SH-SY5Y (cell line): ENCODE data around the gene TLR9.
A peak's percentile ranks its signal among the peaks of the same experiment; 100 is the strongest.

ENCODE experiments used
- GATA2 ChIP-seq: IDR thresholded peaks from 2 replicates; pipeline ENCODE4 v1.6.1; 2011; ENCODE audit warnings: mild to moderate bottlenecking, low read depth, low read length
- GATA3 ChIP-seq: IDR thresholded peaks from 2 replicates; pipeline ENCODE4 v1.6.1; 2011; ENCODE audit warnings: low read depth, mild to moderate bottlenecking, low read length, moderate library complexity

The TLR9 gene

DNA sequence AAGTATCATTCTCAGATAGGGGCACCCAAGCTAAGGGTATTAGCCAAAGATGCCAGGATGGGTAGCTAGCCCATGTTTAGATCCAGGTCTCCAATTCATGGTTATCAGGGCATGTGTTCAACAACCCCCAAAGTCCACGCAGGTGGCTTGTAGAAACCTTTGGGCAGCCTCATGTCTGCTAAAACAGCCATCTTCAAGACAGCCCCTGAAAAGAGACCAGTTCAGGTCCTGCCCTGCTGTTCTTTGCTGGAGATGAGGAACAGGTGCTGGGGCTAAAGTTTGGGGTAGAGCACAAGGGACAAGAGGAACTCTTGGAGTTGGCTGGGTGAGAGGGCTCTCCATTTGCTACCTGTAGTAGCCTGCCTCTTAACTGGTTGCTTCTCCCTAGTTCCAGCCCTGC, 24.7 kb upstream of the TLR9 start:
- no peak for TF ChIP-seq GATA3
- no peak for TF ChIP-seq GATA2

GRCh38 chr3:52249683-52250082, 24.2 kb upstream of the TLR9 start:
- no peak for TF ChIP-seq GATA2
- TF ChIP-seq GATA3: no peak

- no peak for TF ChIP-seq GATA2
- no peak for TF ChIP-seq GATA3
These were observed 23.5 kb upstream of the TLR9 start for GRCh38 chr3:52248816-52249547.

GRCh38 chr3:52248165-52248541, 22.7 kb upstream of the TLR9 start:
- TF ChIP-seq GATA3 (no peak), GATA2 (no peak)

GRCh38 chr3:52247409-52248164, 22.1 kb upstream of the TLR9 start:
- TF ChIP-seq GATA3 (no peak), GATA2 (no peak)

- TF ChIP-seq GATA3 (no peak), GATA2 (no peak)
These were observed 21.4 kb upstream of the TLR9 start for GRCh38 chr3:52246728-52247408.

- TF ChIP-seq GATA2 (no peak), GATA3 (no peak)
These were observed 20.8 kb upstream of the TLR9 start for GRCh38 chr3:52246264-52246620.

DNA sequence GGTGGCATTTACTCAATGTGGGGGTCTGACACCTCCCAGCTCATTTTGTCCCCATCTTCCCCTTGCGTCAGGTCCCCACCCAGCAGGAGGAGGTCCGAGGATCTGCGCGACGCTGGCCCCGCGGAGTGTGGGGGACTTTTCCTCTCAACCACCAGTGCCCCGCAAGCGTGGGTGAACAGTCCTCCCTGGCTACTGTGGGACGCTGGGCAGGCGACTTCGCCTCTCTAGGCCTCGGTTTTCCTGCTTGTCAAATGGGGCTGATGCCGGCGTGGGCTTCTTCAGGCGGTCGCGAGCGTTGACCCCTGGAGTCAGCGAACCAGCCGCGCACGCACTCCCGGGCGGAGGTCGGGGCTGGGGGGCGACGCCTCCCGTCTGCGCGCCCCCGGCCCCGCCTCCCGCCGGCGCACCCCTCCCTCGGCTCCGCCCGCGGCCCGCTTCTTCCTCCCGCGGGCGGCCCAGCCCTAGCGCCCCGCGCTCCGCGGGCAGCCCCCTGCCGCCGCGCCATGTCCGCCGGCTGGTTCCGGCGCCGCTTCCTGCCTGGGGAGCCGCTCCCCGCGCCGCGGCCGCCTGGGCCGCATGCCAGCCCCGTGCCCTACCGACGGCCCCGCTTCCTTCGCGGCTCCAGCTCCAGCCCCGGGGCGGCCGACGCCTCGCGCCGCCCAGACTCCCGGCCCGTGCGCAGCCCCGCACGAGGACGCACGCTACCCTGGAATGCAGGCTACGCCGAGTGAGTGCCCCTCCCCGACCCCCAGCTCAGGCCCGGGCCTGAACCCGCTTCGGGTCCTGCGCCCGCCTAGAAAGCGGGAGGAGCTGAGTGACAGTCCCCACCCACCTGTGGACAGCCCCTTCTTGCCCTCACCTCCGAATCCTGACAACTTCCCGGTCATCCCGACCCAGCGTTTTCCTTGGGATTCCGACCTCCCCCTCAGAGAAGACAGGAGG, 20.1 kb upstream of the TLR9 start, which contains the start of gene PPM1M:
Gene PPM1M (plus strand): TSS at position 438 of the 942 bp plus-strand sequence. CDS start 66 bp downstream, at position 504.
- TF ChIP-seq GATA3 (no peak), GATA2 (no peak)

DNA sequence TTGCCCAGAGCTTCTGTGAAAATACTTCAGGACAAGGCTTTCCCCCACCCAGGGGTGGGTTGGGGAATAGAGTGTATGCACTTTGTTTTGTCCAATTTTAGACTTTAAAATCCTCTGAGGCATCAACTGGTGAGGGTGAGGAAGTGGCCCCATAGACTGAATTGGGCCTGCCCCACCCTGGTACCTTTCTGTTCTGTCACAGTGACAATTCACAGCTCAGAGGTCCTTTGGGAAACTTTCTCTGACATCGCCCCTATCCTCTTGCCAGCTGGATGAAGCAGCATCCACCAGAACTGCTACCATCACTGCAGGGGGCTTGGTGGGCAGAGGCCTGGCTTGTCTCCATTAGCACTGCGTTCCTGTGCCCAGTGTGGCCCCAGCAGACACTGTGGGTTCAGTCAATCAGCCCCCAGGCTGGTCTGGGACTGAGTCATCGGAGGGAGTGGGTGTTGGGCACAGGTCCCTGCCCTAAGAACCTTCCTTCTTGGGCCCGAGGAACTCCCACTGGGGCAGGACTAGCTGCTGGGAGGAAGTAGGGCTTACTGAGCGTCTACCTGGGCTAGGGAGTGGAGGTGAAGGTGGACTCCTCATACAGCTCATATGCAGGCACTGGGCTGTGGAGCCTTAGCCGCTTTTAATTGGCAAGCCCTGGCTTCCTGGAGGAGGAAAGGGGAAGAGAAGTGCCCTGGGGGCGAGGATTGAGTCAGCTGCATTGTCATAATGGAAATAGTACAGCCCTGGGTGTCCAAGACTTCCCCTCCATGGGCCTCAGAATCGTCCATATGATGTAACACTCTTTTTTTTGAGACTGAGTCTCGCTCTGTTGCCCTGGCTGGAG, 18.6 kb upstream of the TLR9 start:
- TF ChIP-seq GATA2: no peak
- no peak for TF ChIP-seq GATA3

DNA sequence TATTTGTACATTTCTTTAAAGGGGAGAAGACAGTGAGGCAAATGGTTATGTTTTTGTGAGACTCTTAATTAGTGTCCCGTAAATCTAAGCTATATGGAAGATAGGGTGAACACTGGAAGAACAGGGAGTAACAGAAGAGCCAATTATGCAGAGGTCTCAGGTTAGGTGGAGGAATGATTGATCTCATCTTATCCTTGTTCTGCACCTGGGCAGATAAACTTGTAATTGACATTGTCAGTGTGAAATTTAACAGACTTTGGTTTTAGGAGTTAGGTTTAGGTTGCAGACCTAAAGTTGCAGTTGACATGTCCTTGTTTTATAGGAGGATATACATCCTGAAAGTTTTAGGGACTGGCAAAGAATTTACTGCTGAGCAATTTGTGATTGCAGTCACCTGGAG, 16.6 kb upstream of the TLR9 start:
- TF ChIP-seq GATA2 (no peak), GATA3 (no peak)

DNA sequence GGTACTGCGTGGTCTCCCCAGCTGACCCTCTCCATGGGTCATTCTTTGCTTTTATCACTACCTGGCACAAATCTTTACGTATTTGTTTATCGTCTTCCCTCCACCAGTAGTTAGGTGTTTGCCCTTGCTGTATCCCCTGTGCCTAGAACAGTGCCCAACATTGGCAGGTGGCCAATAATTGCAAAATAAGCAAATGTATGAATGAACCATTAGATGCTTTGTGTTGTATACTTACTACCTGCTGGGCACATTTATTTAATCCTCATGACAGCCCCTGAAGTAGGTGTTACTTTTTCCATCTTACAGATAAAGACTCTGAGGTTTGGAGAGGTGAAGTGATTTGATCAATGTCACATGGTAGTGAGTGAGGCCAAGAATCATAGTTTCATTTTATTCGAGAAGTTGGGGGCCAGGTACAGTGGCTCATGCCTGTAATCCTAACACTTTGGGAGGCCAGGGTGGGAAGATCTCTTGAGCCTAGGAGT, 15.5 kb upstream of the TLR9 start:
- TF ChIP-seq GATA2 (no peak), GATA3 (no peak)

- TF ChIP-seq GATA2: peak; percentile 87
- no peak for TF ChIP-seq GATA3
These were observed 14.8 kb upstream of the TLR9 start for GRCh38 chr3:52240059-52240885.
